Retinal pigment epithelial cell (primary cell): ENCODE data around the gene SEC22A.

Experiments used
- DNase-seq: peaks from one replicate; pipeline ENCODE4 v3.0.0-alpha.2; 2010; ENCODE audit warnings: low read depth
- H3K4me3 ChIP-seq: 2 replicates; pipeline ENCODE4 v1.5.1; 2011; ENCODE audit warnings: mild to moderate bottlenecking, low read length, control low read depth, moderate library complexity
- CTCF ChIP-seq: conservative IDR thresholded peaks from 2 replicates; pipeline ENCODE4 v1.5.1; 2011; ENCODE audit warnings: low read depth, low read length, control low read depth, inconsistent platforms

The SEC22A gene

GRCh38 chr3:123156276-123156995, 45.3 kb upstream of the SEC22A start:
- DNase-seq = no peak
- TF ChIP-seq CTCF = no peak

GRCh38 chr3:123157209-123157597, 44.5 kb upstream of the SEC22A start:
- no peak for TF ChIP-seq CTCF
- no peak for DNase-seq
- no peak overlapping the region for H3K4me3 ChIP-seq

More at GRCh38 chr3:123156276-123156995, 45.3 kb upstream of the SEC22A start:
- no peak overlapping the region for H3K4me3 ChIP-seq

- TF ChIP-seq CTCF = no peak
- no peak overlapping the region for H3K4me3 ChIP-seq
- DNase-seq = no peak
Measured at GRCh38 chr3:123157598-123158287, 44.0 kb upstream of the SEC22A start.

GRCh38 chr3:123158330-123158729, 43.4 kb upstream of the SEC22A start:
- no peak overlapping the region for H3K4me3 ChIP-seq
- DNase-seq = no peak
- no peak for TF ChIP-seq CTCF

- no peak for TF ChIP-seq CTCF
- no peak for DNase-seq
- no peak overlapping the region for H3K4me3 ChIP-seq
Measured at GRCh38 chr3:123158899-123159390, 42.8 kb upstream of the SEC22A start.

- no peak overlapping the region for H3K4me3 ChIP-seq
- no peak for TF ChIP-seq CTCF
Measured at GRCh38 chr3:123159926-123160635, 41.7 kb upstream of the SEC22A start.

More at GRCh38 chr3:123159926-123160635, 41.7 kb upstream of the SEC22A start:
- no peak for DNase-seq
